ENCODE measurements around the gene SLC22A8. TPM values are rescaled to one million over a fixed set of nuclear protein-coding genes. Genes with fewer than 3 reads are reported as not detected.

The SLC22A8 gene
- total RNA-seq, 1 experiment from 2014 or later, result not detected

DNA sequence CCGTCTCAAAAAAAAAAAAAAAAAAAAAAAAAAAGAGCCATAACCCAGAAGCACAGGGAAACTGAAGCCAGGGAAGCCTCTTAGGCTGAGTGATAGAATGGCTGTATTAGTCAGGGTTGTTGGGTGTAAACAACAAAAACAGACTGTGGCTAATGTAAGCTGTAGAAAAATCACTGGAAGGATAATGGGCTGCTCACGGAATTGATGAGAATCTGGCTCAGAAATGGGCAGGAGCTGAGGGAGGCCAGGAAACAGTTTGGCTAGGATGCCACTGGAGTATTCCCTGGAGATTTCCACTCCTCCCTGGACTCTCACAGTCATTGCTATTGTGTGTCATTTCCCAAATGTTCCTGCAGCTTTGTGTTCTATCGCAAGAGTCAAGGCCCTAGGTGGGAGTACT, 53.2 kb downstream of the SLC22A8 start:
- Histone ChIP-seq H3K4me1 (ENCODE audit: insufficient read depth, low read length, poor library complexity, severe bottlenecking) (peaks cover 11% of the 10 kb centered on the region), H3K27me3 (replicated peaks; ENCODE audit: insufficient read depth, low read depth, low read length, poor library complexity) (no peaks in the 10 kb centered on the region), H3K4me3 (ENCODE audit: low read depth, low read length, poor library complexity, severe bottlenecking) (no peak overlapping the region), H3K27ac (ENCODE audit: low read depth, low read length, poor library complexity, severe bottlenecking) (no peak overlapping the region), H3K9me3 (ENCODE audit: low read depth, low read length, poor library complexity, severe bottlenecking) (no peaks in the 10 kb centered on the region), H3K36me3 (ENCODE audit: insufficient read depth, low read length, poor library complexity, severe bottlenecking) (no peaks in the 10 kb centered on the region)
- BruUV-seq (replicated peaks), result no TSS peak
- POLR2A ChIA-PET (ENCODE audit: low non-redundant PET), result no interaction called here
- TF ChIP-seq EZH2 (IDR thresholded peaks at IDR 0.05; ENCODE audit: borderline replicate concordance, low read depth, low read length, poor library complexity, severe bottlenecking), result no peak
- TF ChIP-seq, protein P1, sequence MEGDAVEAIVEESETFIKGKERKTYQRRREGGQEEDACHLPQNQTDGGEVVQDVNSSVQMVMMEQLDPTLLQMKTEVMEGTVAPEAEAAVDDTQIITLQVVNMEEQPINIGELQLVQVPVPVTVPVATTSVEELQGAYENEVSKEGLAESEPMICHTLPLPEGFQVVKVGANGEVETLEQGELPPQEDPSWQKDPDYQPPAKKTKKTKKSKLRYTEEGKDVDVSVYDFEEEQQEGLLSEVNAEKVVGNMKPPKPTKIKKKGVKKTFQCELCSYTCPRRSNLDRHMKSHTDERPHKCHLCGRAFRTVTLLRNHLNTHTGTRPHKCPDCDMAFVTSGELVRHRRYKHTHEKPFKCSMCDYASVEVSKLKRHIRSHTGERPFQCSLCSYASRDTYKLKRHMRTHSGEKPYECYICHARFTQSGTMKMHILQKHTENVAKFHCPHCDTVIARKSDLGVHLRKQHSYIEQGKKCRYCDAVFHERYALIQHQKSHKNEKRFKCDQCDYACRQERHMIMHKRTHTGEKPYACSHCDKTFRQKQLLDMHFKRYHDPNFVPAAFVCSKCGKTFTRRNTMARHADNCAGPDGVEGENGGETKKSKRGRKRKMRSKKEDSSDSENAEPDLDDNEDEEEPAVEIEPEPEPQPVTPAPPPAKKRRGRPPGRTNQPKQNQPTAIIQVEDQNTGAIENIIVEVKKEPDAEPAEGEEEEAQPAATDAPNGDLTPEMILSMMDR (conservative IDR thresholded peaks at IDR 0.05; ENCODE audit: low read depth, low read length), result no peak
- CTCF ChIA-PET, result interaction anchor here (1.0 kb wide), 1 partner anchor 60 kb away, joined by 3 read pairs; no protein-coding TSS in a partner anchor
- intact Hi-C loops (cut with micrococcal nuclease; ENCODE audit: unreplicated experiment), result no loop called here
- peak; percentile 44 for DNase-seq (ENCODE audit: low spot score)

DNA sequence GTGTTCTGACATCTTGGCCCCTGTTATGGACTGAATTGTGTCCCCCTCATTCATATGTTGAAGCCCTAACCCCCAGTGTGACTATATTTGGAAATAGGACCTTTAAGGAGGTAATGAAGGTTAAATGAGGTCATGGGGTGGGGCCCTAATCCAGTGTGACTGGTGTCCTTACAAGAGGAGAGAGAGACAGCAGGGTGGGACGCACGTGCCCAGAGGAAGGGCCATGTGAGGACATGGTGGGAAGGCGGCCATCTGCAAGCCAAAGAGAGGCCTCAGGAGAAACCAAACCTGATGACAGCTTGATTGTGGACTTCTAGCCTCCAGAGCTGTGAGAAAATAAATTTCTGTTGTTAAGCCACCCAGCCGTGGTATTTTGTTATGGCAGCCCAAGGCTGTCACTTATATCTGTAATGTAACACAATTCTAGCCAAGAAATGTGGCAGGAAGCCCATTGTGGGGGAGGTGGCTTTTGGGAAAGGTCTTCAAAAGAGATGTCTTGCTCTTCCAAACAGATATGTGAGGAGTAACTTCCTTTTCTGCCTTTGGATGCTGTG, 54.5 kb downstream of the SLC22A8 start:
- no peaks in the 10 kb centered on the region for H3K36me3 ChIP-seq (ENCODE audit: insufficient read depth, low read length, poor library complexity, severe bottlenecking)
- H3K4me3 ChIP-seq (ENCODE audit: low read depth, low read length, poor library complexity, severe bottlenecking), result no peak overlapping the region
- BruUV-seq (replicated peaks), result no TSS peak
- no peak overlapping the region for H3K27ac ChIP-seq (ENCODE audit: low read depth, low read length, poor library complexity, severe bottlenecking)
- no peaks in the 10 kb centered on the region for H3K27me3 ChIP-seq (replicated peaks; ENCODE audit: insufficient read depth, low read depth, low read length, poor library complexity)
- TF ChIP-seq, protein P1 (conservative IDR thresholded peaks at IDR 0.05; ENCODE audit: low read depth, low read length), result no peak
- TF ChIP-seq EZH2 (IDR thresholded peaks at IDR 0.05; ENCODE audit: borderline replicate concordance, low read depth, low read length, poor library complexity, severe bottlenecking), result no peak
- intact Hi-C loops (cut with micrococcal nuclease; ENCODE audit: unreplicated experiment), result no loop called here
- H3K9me3 ChIP-seq (ENCODE audit: low read depth, low read length, poor library complexity, severe bottlenecking), result no peaks in the 10 kb centered on the region
- ChIA-PET POLR2A (ENCODE audit: low non-redundant PET) (no interaction called here), CTCF (no interaction called here)
- no peak for DNase-seq (ENCODE audit: low spot score)
- H3K4me1 ChIP-seq (ENCODE audit: insufficient read depth, low read length, poor library complexity, severe bottlenecking), result peaks cover 11% of the 10 kb centered on the region

DNA sequence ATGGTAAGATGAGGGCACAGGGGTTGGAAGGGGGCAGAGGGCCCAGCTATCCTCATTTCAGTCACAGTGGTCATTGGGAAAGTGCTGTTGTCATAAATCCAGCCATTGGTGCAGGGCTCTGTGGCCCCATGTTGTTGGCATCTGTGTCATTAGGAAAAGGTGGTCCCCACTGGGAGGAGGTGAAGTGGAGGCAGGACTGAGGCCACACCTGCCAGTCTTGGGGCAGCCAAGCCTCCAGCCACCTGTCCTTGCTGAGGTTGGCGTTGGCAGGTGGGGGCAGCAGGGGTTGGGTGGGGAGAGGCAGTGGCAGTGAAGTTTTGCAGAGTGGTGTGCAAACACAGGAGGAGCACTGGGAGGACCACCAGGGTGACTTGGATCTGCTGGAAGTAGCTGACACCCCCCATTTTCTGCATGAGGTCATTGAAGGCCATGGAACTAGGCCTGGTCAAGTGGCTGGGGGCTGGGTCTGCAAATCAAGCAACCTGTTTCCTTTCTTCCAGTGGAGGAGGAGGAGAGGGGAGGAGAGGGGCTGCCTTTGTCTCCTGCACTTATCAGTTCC, 56.1 kb downstream of the SLC22A8 start:
- Histone ChIP-seq H3K36me3 (ENCODE audit: insufficient read depth, low read length, poor library complexity, severe bottlenecking) (no peaks in the 10 kb centered on the region), H3K9me3 (ENCODE audit: low read depth, low read length, poor library complexity, severe bottlenecking) (no peaks in the 10 kb centered on the region), H3K4me3 (ENCODE audit: low read depth, low read length, poor library complexity, severe bottlenecking) (no peak overlapping the region), H3K27me3 (replicated peaks; ENCODE audit: insufficient read depth, low read depth, low read length, poor library complexity) (no peaks in the 10 kb centered on the region), H3K27ac (ENCODE audit: low read depth, low read length, poor library complexity, severe bottlenecking) (no peak overlapping the region), H3K4me1 (ENCODE audit: insufficient read depth, low read length, poor library complexity, severe bottlenecking) (peaks cover 11% of the 10 kb centered on the region)
- POLR2A ChIA-PET (ENCODE audit: low non-redundant PET), result interaction anchor here (0.6 kb wide), 1 partner anchor 30 kb away, joined by 3 read pairs; no protein-coding TSS in a partner anchor
- CTCF ChIA-PET, result interaction anchor here (0.9 kb wide), 1 partner anchor 15 kb away, joined by 5 read pairs; no protein-coding TSS in a partner anchor
- no peak for DNase-seq (ENCODE audit: low spot score)
- TF ChIP-seq, protein P1 (conservative IDR thresholded peaks at IDR 0.05; ENCODE audit: low read depth, low read length), result no peak
- TF ChIP-seq EZH2 (IDR thresholded peaks at IDR 0.05; ENCODE audit: borderline replicate concordance, low read depth, low read length, poor library complexity, severe bottlenecking), result no peak
- intact Hi-C loops (cut with micrococcal nuclease; ENCODE audit: unreplicated experiment), result no loop called here
- no TSS peak for BruUV-seq (replicated peaks)

All from A673 (cell line).